ENCODE data around the gene FAM193B. TPM values are rescaled to one million over a fixed set of nuclear protein-coding genes. Genes with fewer than 3 reads are reported as not detected.

FAM193B gene
- total RNA-seq, 8 experiments from 2014 or later: 29.0 to 71.4 (median 46.5) TPM

DNA sequence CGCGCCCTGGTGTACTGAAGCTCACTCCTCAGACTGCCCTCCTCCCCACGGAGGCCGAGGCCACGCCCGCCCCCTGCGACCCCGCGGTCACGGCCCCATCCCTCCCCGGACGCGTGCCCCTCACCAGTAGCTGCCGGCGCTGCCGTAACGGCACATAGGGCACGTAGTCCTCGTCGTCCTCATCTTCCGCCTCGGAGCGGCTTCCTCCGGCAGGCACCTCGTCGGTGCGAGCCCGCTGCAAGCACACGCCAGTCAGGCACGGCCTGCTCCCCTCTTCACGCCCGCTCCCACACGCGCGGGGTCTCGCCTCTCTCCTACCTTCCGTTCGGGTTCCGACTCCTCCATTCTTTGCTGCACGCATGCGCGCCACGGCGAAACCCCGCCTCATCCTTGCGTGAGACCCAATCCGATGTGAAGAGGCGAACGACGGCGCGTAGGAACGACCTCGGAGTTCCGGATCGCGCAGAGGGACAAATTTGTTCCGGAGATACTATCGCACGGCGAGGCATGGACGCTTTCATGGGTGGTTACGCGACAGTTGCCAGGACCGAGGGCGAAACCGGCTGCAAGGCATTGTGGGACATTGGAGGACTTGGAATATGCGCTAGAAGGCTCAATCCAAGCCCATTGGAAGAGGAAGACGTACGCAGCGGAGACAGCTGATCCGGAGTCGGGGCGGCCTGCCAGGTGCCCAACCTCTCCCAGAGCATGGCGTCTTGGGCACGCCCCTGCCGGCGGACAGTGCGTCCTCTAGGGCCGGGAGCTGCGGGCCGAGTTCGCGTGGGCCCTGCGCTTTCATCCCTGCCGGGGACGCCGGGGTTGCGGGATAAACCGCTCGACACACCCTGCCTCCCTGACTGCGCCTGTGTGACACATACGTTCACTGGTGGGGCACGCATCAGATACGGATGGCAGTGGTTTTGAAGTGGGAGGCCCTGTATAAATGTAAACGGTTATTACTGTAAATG is 37.5 kb downstream of the FAM193B start, which contains the start of gene DDX41:
DDX41 (minus strand) TSS at position 361 of the 968 bp plus-strand sequence; CDS start at position 345, 16 bp downstream.
- H3K4me1 ChIP-seq (replicated peaks in 1 of 2): peaks cover 13 to 16% of the 10 kb centered on the region in 2 donors
- peak within 1 kb of the TSS; percentile 76 to 92 for H3K27ac ChIP-seq
- 0 to 4% (median 1%) methylated on average over 3 to 23 of the region's 96 CpGs; no CpG with 5 or more reads in 4 of the 10 experiments for WGBS, 10 experiments
- peak within 1 kb of the TSS; percentile 81 to 94 (median 91) for H3K4me3 ChIP-seq
- in situ Hi-C loops (cut with MboI; ENCODE audit: low pct_unique_long_range_greater_than_20kb in 2 of 9, low sequenced_read_pairs in 9 of 9, unreplicated experiment in 9 of 9): loop anchor here in 1 of 9 experiments (25.0 kb wide), 1 partner anchor 130 kb away; the partner anchor contains the start of gene SLC34A1
- ATAC-seq (replicated peaks in 6 of 8): peak; percentile 85 to 92 (median 89)

DNA sequence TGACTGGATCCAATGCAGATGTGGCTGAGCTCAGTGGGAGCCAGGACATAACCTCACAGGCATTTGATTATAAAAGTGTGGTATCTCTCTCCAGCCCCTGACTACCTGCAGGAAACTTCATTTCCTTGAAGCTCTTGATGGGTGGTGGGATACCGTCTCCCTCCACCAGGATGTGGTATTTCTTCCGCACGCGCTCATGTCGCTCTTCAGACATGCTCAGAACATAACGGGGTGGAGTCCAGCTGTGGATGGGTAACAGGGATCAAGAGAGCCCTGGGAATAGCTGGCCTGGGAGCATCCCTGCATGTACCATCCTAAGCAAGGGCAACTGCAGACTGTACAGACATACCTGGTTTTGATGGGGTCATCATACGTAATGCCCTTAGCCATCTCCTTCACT is 38.8 kb downstream of the FAM193B start:
- Histone ChIP-seq H3K4me1 (replicated peaks in 1 of 2) (peaks cover 13 to 16% of the 10 kb centered on the region in 2 donors), H3K27ac (no peak overlapping the region), H3K4me3 (peak overlapping the region; percentile 81 to 94 (median 91))
- ATAC-seq (replicated peaks in 6 of 8): no peak
- WGBS, 10 experiments: 87 to 100% (median 90%) methylated on average over 1 to 7 of the region's 7 CpGs; no CpG with 5 or more reads in 2 of the 10 experiments
- in situ Hi-C loops (cut with MboI; ENCODE audit: low pct_unique_long_range_greater_than_20kb in 2 of 9, low sequenced_read_pairs in 9 of 9, unreplicated experiment in 9 of 9): loop anchor here in 1 of 9 experiments (25.0 kb wide), 1 partner anchor 128 kb away; the partner anchor contains the start of gene SLC34A1

DNA sequence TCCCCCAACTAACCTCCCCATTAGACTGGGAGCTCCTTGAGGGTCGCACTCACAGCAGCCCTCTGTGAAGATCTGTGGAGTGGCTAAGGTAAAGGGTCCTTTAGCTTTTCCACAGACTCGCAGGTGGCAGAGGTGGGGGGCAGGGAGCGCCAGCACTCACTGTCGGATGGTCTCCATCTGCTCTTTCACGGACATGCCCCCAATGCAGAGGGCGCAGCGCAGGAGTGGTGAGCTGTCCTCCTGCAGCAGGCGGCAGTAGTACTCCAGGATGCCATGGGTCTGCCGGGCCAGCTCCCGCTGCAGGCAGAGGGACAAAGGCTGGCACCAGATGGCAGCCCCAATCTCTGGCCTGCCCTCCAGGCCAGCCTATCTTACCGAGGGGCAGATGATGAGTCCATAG is 39.8 kb downstream of the FAM193B start:
- WGBS, 10 experiments: 66 to 100% (median 93%) methylated on average over 1 to 5 of the region's 11 CpGs; no CpG with 5 or more reads in 7 of the 10 experiments
- no peak for ATAC-seq (replicated peaks in 6 of 8)
- no peak overlapping the region for H3K27ac ChIP-seq

DNA sequence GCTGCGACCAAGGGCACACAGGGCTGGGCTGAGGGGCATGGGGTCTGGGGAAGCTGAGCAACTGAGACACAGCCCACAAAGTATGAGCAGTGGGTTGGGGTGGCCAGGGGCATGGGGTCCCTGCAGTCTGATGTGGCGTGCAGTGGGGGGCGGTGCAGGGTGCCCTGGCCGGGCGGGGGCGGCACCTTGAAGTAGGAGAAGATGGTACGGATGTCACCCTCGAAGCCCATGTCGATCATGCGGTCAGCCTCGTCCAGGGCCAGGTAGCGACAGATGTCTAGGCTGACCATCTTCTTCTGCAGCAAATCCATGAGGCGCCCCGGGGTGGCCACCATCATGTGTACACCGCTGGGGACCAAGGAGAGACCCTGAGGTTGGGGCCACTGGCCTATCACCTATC is 40.9 kb downstream of the FAM193B start:
- H3K27ac ChIP-seq: no peak overlapping the region
- ATAC-seq (replicated peaks in 6 of 8): no peak
- H3K4me3 ChIP-seq: no peak overlapping the region
- 100% methylated on average over 2 of the region's 15 CpGs; no CpG with 5 or more reads in 9 of the 10 experiments for WGBS, 10 experiments
- in situ Hi-C loops (cut with MboI; ENCODE audit: low pct_unique_long_range_greater_than_20kb in 2 of 9, low sequenced_read_pairs in 9 of 9, unreplicated experiment in 9 of 9): loop anchor here in 1 of 9 experiments (25.0 kb wide), 1 partner anchor 126 kb away; the partner anchor contains the start of gene SLC34A1
- H3K4me1 ChIP-seq (replicated peaks in 1 of 2): peaks cover 23 to 24% of the 10 kb centered on the region in 2 donors

More for the DNA sequence above, 39.8 kb downstream of the FAM193B start:
- in situ Hi-C loops (cut with MboI; ENCODE audit: low pct_unique_long_range_greater_than_20kb in 2 of 9, low sequenced_read_pairs in 9 of 9, unreplicated experiment in 9 of 9): loop anchor here in 1 of 9 experiments (25.0 kb wide), 1 partner anchor 127 kb away; the partner anchor contains the start of gene SLC34A1
- Histone ChIP-seq H3K4me1 (replicated peaks in 1 of 2) (peaks cover 18 to 23% of the 10 kb centered on the region in 2 donors), H3K4me3 (no peak overlapping the region)

DNA sequence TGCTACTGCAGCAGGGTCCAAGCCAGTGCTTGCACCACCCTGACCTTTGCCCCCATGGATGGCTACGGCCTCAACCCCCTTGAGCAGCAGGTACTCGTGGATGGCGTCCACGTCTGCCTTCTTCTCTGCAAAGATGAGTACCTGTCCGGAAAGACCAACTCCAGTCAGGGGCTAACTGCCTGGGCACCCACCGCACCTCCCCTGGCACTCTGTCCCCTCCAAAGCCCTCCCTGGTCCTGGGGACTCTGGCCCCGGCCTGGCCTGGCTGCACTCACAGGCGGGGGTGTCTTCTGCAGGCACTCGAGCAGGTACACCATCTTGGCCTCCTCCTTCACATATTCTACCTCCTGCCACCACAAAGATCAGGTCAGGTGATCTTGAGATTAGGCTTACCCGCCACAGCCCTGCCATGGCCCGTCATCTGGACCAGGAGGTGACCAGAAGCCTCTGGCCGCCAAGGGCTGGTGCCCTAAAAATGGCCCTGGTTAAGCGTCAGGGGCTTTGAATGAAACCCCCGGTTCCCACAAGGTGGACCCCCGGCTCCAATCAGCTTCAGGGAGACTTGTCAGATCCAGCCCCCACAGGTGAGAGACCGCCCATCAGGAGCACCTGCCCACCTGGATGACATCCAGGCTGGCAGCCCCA is 41.5 kb downstream of the FAM193B start:
- peaks cover 23 to 24% of the 10 kb centered on the region in 2 donors for H3K4me1 ChIP-seq (replicated peaks in 1 of 2)
- H3K4me3 ChIP-seq: no peak overlapping the region
- no peak overlapping the region for H3K27ac ChIP-seq
- ATAC-seq (replicated peaks in 6 of 8): no peak
- in situ Hi-C loops (cut with MboI; ENCODE audit: low pct_unique_long_range_greater_than_20kb in 2 of 9, low sequenced_read_pairs in 9 of 9, unreplicated experiment in 9 of 9): loop anchor here in 1 of 9 experiments (25.0 kb wide), 1 partner anchor 126 kb away; the partner anchor contains the start of gene SLC34A1
- WGBS, 10 experiments: 50 to 100% (median 93%) methylated on average over 1 to 5 of the region's 16 CpGs; no CpG with 5 or more reads in 5 of the 10 experiments

DNA sequence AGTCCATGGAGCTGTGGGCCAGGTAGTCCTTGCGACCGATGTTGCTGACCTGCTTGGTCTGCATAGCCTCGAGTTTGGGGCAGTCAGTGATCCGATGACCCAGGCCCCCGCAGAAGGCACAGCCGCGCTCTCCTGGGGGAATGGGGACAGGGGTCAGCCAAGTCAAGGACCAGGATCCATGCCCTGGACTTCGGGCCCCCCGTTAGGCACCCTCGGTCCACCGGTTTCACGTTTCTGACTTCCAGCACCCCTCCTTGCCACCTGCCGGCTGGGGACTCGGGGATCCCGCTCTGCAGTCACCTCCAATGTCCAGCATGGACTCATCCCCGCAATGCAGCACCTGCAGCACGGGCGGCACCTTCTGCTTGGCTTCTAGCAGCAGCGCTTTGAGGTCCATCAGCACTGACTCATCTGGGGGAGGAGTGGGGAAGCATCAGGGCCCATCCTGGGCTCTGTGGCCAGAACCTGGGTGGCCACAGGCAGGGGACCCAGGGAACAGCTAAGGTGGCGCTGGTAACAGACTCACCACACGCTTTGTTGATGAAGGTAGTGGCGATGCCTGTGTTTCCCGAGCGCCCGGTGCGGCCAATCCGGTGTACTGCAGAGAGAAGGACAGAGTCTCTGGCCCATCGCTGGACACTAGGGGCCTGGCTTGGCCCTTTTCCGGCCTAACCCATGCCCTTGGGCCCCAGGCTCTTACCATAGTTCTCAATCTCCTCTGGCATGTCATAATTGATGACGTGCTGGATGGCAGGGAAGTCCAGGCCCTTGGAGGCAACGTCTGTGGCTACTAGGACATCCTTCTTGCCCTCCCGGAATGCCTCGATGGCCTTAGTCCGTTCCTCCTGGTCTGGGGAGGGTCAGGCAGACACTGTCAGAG is 42.3 kb downstream of the FAM193B start:
- WGBS, 10 experiments: 81 to 100% (median 94%) methylated on average over 2 to 18 of the region's 34 CpGs; no CpG with 5 or more reads in 2 of the 10 experiments
- no peak overlapping the region for H3K27ac ChIP-seq
- no peak for ATAC-seq (replicated peaks in 6 of 8)
- H3K4me3 ChIP-seq: no peak overlapping the region
- H3K4me1 ChIP-seq (replicated peaks in 1 of 2): peaks cover 23 to 24% of the 10 kb centered on the region in 2 donors
- in situ Hi-C loops (cut with MboI; ENCODE audit: low pct_unique_long_range_greater_than_20kb in 2 of 9, low sequenced_read_pairs in 9 of 9, unreplicated experiment in 9 of 9): loop anchor here in 1 of 9 experiments (25.0 kb wide), 1 partner anchor 125 kb away; the partner anchor contains the start of gene SLC34A1

DNA sequence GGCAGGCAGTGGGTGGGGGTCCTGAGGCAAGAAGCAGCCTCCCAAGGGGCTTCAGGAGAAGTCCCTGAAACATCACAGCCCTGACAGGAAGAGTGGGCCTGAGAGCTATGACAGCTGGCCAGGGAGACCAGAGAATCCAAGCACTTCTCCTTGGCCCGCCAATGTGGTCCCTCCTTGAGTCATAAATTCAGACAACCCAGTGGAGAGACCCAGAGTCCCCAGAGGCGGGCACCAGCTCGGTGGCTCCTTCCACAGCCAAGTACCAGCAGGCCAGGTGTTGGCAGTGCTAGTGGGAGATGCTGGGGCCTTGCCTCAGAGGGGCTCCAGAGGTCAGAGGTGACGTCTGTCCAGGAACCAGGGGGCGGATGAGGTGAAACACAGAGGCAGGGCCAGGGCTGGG is 43.2 kb downstream of the FAM193B start:
- WGBS, 10 experiments: 89 to 100% (median 100%) methylated on average over 1 to 3 of the region's 5 CpGs; no CpG with 5 or more reads in 7 of the 10 experiments
- in situ Hi-C loops (cut with MboI; ENCODE audit: low pct_unique_long_range_greater_than_20kb in 2 of 9, low sequenced_read_pairs in 9 of 9, unreplicated experiment in 9 of 9): loop anchor here in 1 of 9 experiments (25.0 kb wide), 1 partner anchor 124 kb away; the partner anchor contains the start of gene SLC34A1
- no peak for ATAC-seq (replicated peaks in 6 of 8)
- Histone ChIP-seq H3K4me3 (no peak overlapping the region), H3K27ac (no peak overlapping the region), H3K4me1 (replicated peaks in 1 of 2) (peaks cover 23 to 24% of the 10 kb centered on the region in 2 donors)

DNA sequence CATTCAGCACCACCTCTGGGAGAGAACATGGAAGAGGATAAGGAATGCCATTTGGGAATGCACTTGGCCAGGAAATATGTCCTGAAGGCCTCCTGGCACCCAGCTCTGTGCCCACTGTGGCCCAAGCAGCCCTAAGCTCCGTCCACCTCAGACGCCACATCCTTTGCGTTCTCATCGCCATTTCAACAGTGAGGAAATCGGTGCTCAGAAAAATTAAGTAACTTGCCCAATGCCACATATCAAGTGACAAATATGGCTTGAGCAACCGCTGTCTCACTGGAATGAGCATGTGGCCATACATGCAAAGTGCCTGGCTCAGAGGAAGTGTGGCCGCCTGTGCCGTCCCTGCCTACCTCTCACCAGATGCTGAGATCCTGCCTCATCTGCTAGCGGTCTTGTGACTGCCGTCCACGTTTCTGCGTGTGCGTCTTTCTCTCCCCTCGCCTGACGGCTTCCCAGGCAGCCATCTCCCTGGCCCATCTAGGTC is 43.8 kb downstream of the FAM193B start:
- no peak overlapping the region for H3K27ac ChIP-seq

DNA sequence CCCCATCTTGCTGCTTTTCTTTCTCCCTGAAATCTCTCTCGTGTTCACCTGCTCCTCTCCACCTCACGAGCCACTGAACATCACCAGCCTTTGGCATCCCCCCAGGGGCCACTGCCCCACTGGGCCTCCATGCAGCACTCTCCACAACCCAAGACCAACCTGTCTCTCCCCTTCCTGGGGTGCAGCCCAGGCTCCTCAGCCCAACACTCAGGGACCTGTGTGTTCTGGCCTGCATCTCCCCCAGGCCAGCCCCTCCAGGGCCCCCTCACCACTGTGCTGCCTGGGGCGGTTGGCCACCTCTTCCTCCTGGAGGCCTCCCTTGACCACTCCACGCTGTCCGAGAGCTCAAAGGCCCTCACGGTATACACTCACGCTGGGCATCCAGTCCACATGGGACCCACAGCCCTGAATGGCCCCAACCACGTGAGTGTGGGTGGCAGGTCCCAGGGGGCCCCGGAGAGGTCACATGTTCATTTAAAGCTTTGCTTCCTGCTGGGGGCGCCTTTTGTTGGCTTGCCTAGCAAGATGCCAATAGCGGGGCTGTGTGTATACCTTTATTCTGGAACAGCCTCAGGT is 44.3 kb downstream of the FAM193B start:
- peak in 4 of 8 experiments; percentile 4 to 14 (median 10) for ATAC-seq (replicated peaks in 6 of 8)
- Histone ChIP-seq H3K27ac (no peak overlapping the region), H3K4me3 (no peak overlapping the region), H3K4me1 (replicated peaks in 1 of 2) (peaks cover 14% of the 10 kb centered on the region in 2 donors)
- in situ Hi-C loops (cut with MboI; ENCODE audit: low pct_unique_long_range_greater_than_20kb in 2 of 9, low sequenced_read_pairs in 9 of 9, unreplicated experiment in 9 of 9): loop anchor here in 1 of 9 experiments (25.0 kb wide), 1 partner anchor 123 kb away; the partner anchor contains the start of gene SLC34A1
- WGBS, 10 experiments: 71 to 100% (median 87%) methylated on average over 1 to 6 of the region's 11 CpGs; no CpG with 5 or more reads in 4 of the 10 experiments

More for the DNA sequence above, 43.8 kb downstream of the FAM193B start:
- in situ Hi-C loops (cut with MboI; ENCODE audit: low pct_unique_long_range_greater_than_20kb in 2 of 9, low sequenced_read_pairs in 9 of 9, unreplicated experiment in 9 of 9): loop anchor here in 1 of 9 experiments (25.0 kb wide), 1 partner anchor 123 kb away; the partner anchor contains the start of gene SLC34A1
- peaks cover 18 to 20% of the 10 kb centered on the region in 2 donors for H3K4me1 ChIP-seq (replicated peaks in 1 of 2)
- ATAC-seq (replicated peaks in 6 of 8): no peak
- WGBS, 10 experiments: 80 to 100% (median 93%) methylated on average over 2 to 11 of the region's 15 CpGs; no CpG with 5 or more reads in 3 of the 10 experiments
- no peak overlapping the region for H3K4me3 ChIP-seq

DNA sequence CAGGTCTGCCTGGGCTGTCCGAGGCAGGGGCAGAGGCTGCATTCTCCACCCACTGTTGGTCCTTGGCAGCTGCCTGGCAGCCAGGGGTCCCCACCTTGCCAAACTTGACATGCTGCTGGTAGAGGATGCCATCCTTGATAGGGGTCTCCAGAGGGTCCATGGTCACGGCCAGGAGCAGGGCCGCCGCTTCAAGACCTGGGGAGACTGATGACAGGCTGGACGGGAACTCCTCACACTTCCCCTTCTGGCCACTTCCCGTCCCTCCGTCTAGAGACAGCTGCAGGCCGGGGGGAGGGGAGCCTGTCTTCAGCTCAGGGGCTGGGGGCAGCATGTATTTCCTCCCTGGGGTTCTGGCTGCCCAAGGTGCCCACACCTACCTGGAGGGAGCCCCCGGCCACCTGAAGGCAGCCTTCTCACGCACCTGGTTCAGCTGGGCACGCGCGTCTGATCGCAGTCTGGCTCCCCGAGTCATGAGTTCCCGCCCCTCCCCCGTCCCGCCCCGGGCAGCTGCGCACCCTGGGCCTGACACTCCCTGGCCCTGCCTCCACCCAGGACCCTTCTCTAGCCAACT is 44.9 kb downstream of the FAM193B start, which contains the start of gene DOK3:
DOK3 (minus strand) TSS at position 446 of the 571 bp plus-strand sequence; CDS start at position 160, 286 bp downstream.
- H3K4me1 ChIP-seq (replicated peaks in 1 of 2): peaks cover 14% of the 10 kb centered on the region in 2 donors
- in situ Hi-C loops (cut with MboI; ENCODE audit: low pct_unique_long_range_greater_than_20kb in 2 of 9, low sequenced_read_pairs in 9 of 9, unreplicated experiment in 9 of 9): loop anchor here in 1 of 9 experiments (25.0 kb wide), 1 partner anchor 122 kb away; the partner anchor contains the start of gene SLC34A1
- no peak within 1 kb of the TSS for H3K4me3 ChIP-seq
- peak within 1 kb of the TSS; percentile 18 to 51 for H3K27ac ChIP-seq
- peak in 5 of 8 experiments; percentile 15 to 45 (median 32) for ATAC-seq (replicated peaks in 6 of 8)
- WGBS, 10 experiments: 50 to 60% methylated on average over 1 of the region's 20 CpGs; no CpG with 5 or more reads in 8 of the 10 experiments
